Endodermal cell (in vitro differentiated cells): Measurements from ENCODE around the gene TCFL5. TPM values are rescaled to one million over a fixed set of nuclear protein-coding genes. Genes with fewer than 3 reads are reported as not detected.

Source experiments
- DNase-seq: peaks from one replicate; pipeline ENCODE4 v3.0.0-alpha.2; 2017
- H3K27ac ChIP-seq: 2 replicates; pipeline ENCODE4 v1.5.1; 2013; ENCODE audit warnings: mild to moderate bottlenecking, low read depth, low read length, moderate library complexity
- H3K27me3 ChIP-seq: 2 replicates; pipeline ENCODE4 v1.6.1; 2013; ENCODE audit warnings: mild to moderate bottlenecking, low read length, moderate library complexity; ENCODE audit not compliant: insufficient read depth, control insufficient read depth, poor library complexity, severe bottlenecking
- H3K36me3 ChIP-seq: 2 replicates; pipeline ENCODE4 v1.7.0; 2013; ENCODE audit warnings: mild to moderate bottlenecking, low read length, moderate library complexity; ENCODE audit not compliant: control insufficient read depth, insufficient read depth
- H3K4me1 ChIP-seq: one replicate; pipeline ENCODE4 v1.7.0; 2013; ENCODE audit warnings: low read length; ENCODE audit not compliant: control insufficient read depth, insufficient read depth
- H3K4me3 ChIP-seq: 2 replicates; pipeline ENCODE4 v1.5.1; 2013; ENCODE audit warnings: mild to moderate bottlenecking, low read length, moderate library complexity
- H3K9ac ChIP-seq: 2 replicates; pipeline ENCODE4 v1.6.1; 2013; ENCODE audit warnings: mild to moderate bottlenecking, low read length, moderate library complexity; ENCODE audit not compliant: poor library complexity, severe bottlenecking; ENCODE audit errors: extremely low read depth
- H3K9me3 ChIP-seq: 2 replicates; pipeline ENCODE4 v1.6.1; 2013; ENCODE audit warnings: mild to moderate bottlenecking, low read length, moderate library complexity; ENCODE audit not compliant: control insufficient read depth
- H3K27ac Mint-ChIP-seq: 2 replicates; pipeline ENCODE4 v1.8.0; 2020; ENCODE audit warnings: mixed read lengths
- H3K27me3 Mint-ChIP-seq: 2 replicates; pipeline ENCODE4 v1.8.0; 2021; ENCODE audit warnings: mild to moderate bottlenecking, mixed read lengths; ENCODE audit not compliant: insufficient read depth
- H3K36me3 Mint-ChIP-seq: 2 replicates; pipeline ENCODE4 v1.8.0; 2020; ENCODE audit warnings: low read depth, mixed read lengths
- H3K4me1 Mint-ChIP-seq: 2 replicates; pipeline ENCODE4 v1.8.0; 2020; ENCODE audit warnings: mixed read lengths
- H3K4me3 Mint-ChIP-seq: 2 replicates; pipeline ENCODE4 v1.8.0; 2020; ENCODE audit warnings: mild to moderate bottlenecking, moderate library complexity, mixed read lengths
- H3K9me3 Mint-ChIP-seq: 2 replicates; pipeline ENCODE4 v1.8.0; 2020; ENCODE audit warnings: mild to moderate bottlenecking, mixed read lengths
- WGBS, 2 experiments: methylation state at CpG; one replicate each; pipeline versions ENCODE4 v1.1.5 to v1.1.7; 2013; ENCODE audit warnings: missing lambda C conversion rate in 2 of 2, mixed read lengths in 1 of 2; ENCODE audit not compliant: insufficient coverage in 1 of 2, insufficient read length in 1 of 2; 5-methylcytosine and 5-hydroxymethylcytosine counted together
- total RNA-seq, 2 donors: library from RNA; stranded (reverse); fragmentation: NEBNext Ultra II Directional in 1 of 2; extraction: Animal tissue kit (Norgen Biotek cat#: 25700) in 1 of 2; gene quantifications; 2 replicates in 1 of 2; 3 replicates in 1 of 2; pipeline ENCODE4 v1.2.1, GENCODE V29; 2021
- TF ChIP-seq, protein P1 (sequence below): fragments of 200-600 bp; sonication (generic); conservative IDR thresholded peaks from 2 replicates; pipeline ENCODE4 v1.5.0; 2021; ENCODE audit warnings: antibody characterized with exemption, mild to moderate bottlenecking

TCFL5 gene
- total RNA-seq, 2 donors from 2014 or later = 15.8 to 17.4 TPM

DNA sequence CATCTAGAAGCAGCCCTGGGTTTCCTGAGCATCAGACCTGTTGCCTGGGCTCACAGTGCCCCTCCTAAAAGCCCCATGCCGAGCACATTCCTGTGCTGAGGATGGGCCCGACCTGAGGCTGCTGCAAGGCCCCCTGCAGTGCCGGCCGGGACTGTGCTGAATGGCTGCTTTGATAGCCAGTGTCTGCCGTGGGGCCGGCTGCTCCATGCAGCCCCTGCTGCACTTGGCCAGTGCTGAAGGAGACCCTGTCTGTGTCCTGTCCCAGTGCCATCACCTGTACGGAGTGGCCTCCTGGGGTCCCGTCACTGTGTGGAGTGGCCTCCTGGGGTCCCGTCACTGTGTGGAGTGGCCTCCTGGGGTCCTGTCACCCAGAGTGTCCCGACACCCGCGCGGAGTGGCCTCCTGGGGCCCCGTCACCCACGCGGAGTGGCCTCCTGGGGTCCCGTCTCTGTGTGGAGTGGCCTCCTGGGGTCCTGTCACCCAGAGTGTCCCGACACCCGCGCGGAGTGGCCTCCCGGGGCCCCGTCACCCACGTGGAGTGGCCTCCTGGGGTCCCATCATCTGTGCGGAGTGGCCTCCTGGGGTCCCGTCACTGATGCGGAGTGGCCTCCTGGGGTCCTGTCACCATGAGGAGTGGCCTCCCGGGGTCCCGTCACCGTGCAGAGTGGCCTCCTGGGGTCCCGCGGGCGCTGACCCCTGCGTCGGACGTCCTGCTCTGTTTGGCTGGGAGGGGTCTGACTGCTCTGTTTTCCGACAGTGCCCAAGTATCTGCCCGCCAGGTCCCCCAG lies 37.7 kb downstream of the TCFL5 start:
- Histone ChIP-seq H3K36me3 (peaks cover 21% of the 10 kb centered on the region), H3K9me3 (no peaks in the 10 kb centered on the region), H3K4me1 (peaks cover 14% of the 10 kb centered on the region), H3K9ac (no peak overlapping the region), H3K27me3 (no peaks in the 10 kb centered on the region), H3K4me3 (no peak overlapping the region), H3K27ac (no peak overlapping the region)
- TF ChIP-seq, protein P1, sequence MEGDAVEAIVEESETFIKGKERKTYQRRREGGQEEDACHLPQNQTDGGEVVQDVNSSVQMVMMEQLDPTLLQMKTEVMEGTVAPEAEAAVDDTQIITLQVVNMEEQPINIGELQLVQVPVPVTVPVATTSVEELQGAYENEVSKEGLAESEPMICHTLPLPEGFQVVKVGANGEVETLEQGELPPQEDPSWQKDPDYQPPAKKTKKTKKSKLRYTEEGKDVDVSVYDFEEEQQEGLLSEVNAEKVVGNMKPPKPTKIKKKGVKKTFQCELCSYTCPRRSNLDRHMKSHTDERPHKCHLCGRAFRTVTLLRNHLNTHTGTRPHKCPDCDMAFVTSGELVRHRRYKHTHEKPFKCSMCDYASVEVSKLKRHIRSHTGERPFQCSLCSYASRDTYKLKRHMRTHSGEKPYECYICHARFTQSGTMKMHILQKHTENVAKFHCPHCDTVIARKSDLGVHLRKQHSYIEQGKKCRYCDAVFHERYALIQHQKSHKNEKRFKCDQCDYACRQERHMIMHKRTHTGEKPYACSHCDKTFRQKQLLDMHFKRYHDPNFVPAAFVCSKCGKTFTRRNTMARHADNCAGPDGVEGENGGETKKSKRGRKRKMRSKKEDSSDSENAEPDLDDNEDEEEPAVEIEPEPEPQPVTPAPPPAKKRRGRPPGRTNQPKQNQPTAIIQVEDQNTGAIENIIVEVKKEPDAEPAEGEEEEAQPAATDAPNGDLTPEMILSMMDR = no peak
- whole genome bisulfite sequencing, 2 experiments = 70 to 82% methylated on average over 22 to 38 of the region's 38 CpGs
- DNase-seq = peak; percentile 95
- H3K4me1 Mint-ChIP-seq = peaks cover 9% of the 10 kb centered on the region
- no peaks in the 10 kb centered on the region for H3K27me3 Mint-ChIP-seq
- H3K36me3 Mint-ChIP-seq = peaks cover 1% of the 10 kb centered on the region
- no peaks in the 10 kb centered on the region for H3K9me3 Mint-ChIP-seq
- H3K4me3 Mint-ChIP-seq = no peak overlapping the region
- peak overlapping the region; percentile 89 for H3K27ac Mint-ChIP-seq

DNA sequence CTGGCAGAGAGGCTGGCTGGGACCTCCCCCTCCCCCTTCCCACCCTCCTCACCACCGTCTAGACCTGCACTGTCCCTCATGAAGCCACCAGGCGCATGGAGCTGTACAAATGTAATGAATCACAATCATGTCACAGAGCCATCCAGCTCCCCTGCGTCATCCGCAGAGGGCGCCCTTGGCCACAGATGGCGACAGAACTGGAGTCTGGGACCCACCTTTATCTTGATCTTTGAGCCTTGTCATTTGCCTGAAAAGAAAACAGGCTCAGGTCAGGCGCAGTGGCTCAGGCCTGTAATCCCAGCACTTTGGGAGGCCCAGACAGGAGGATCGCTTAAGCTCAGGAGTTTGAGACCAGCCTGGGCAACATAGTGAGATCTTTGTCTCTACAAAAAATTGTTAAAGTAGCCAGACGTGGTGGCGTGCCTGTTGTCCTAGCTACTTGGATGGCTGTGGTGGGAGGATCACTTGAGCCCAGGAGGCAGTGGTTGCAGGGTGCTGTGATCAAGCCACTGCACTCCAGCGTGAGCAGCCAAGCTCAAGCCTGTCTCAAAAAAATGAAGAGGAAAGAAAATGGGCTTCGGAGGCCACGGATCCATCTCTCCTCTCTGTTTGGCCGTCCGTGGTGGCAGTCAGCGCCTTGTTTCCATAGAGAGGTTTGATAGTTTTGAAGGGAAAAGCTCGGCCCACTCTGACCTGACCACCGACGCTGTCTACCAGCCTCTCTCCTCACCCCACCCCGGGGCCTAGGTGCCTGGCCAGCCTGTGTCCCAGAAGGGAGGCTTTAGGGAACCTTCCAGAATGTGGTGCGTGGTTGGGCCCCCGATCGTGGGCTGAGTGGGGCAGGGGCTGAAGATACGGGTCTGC lies 38.6 kb downstream of the TCFL5 start:
- peak; percentile 86 for DNase-seq
- peaks cover 2% of the 10 kb centered on the region for H3K27me3 Mint-ChIP-seq
- H3K4me3 Mint-ChIP-seq = no peak overlapping the region
- H3K4me1 Mint-ChIP-seq = peaks cover 9% of the 10 kb centered on the region
- H3K9me3 Mint-ChIP-seq = no peaks in the 10 kb centered on the region
- whole genome bisulfite sequencing, 2 experiments = 86 to 88% methylated on average over 19 to 22 of the region's 24 CpGs
- H3K36me3 Mint-ChIP-seq = peaks cover 1% of the 10 kb centered on the region
- TF ChIP-seq, protein P1 = peak; percentile 64
- Histone ChIP-seq H3K4me1 (peaks cover 14% of the 10 kb centered on the region), H3K9ac (no peak overlapping the region), H3K27ac (peak overlapping the region; percentile 25), H3K4me3 (no peak overlapping the region), H3K9me3 (no peaks in the 10 kb centered on the region), H3K27me3 (no peaks in the 10 kb centered on the region), H3K36me3 (peaks cover 21% of the 10 kb centered on the region)
- H3K27ac Mint-ChIP-seq = peak overlapping the region; percentile 89

DNA sequence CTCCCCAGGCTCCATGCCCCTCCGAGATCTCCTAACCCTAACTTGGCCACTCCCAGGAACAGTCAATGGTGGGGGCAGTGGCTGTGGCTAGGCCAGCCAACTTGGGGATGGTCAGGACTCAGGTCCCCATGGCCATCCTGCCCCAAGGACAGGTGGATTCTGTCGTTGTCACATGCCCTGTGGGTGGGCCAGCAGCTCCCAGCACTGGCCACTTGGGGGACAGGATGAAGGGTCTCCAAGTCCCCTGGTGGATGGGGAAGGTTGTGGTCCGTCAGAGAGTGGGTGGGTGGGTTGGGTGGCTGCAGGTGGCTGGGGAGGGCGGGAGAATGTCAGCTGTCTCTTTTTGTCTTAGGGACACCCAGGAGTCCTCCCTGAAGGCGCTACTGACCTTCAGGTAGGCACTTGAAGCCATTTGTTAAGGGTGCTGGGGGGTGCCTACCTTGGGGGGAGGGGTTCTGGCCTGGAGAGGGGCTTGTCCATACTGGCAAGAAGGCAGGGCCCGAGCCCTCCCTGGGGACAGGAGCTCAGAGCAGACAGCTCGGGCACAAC lies 39.3 kb downstream of the TCFL5 start:
- DNase-seq = no peak

More for the DNA sequence above, 39.3 kb downstream of the TCFL5 start:
- Mint-ChIP-seq H3K36me3 (peaks cover 1% of the 10 kb centered on the region), H3K9me3 (no peaks in the 10 kb centered on the region), H3K4me1 (peaks cover 9% of the 10 kb centered on the region), H3K27ac (peak overlapping the region; percentile 80), H3K4me3 (no peak overlapping the region), H3K27me3 (peaks cover 5% of the 10 kb centered on the region)
- no peaks in the 10 kb centered on the region for H3K27me3 ChIP-seq
- H3K9ac ChIP-seq = no peak overlapping the region
- no peak overlapping the region for H3K4me3 ChIP-seq
- 82 to 91% methylated on average over 3 to 7 of the region's 7 CpGs for WGBS, 2 experiments
- TF ChIP-seq, protein P1 = no peak
- peaks cover 21% of the 10 kb centered on the region for H3K36me3 ChIP-seq
- H3K9me3 ChIP-seq = no peaks in the 10 kb centered on the region
- H3K27ac ChIP-seq = no peak overlapping the region
- peaks cover 14% of the 10 kb centered on the region for H3K4me1 ChIP-seq
